ENCODE results near the gene PLIN1.

Gene PLIN1

GRCh38 chr15:89669309-89669865 is 9.8 kb downstream of the PLIN1 start:
- no peak for DNase-seq (ENCODE audit: insufficient read length)
- TF ChIP-seq TAF1 (IDR thresholded peaks at IDR 0.05; ENCODE audit: borderline replicate concordance, low read depth, low read length) (no peak), POLR2A (IDR thresholded peaks at IDR 0.05; ENCODE audit: low read depth, low read length) (no peak), POLR2AphosphoS5 (IDR thresholded peaks at IDR 0.05; ENCODE audit: low read depth, low read length) (no peak)

DNA sequence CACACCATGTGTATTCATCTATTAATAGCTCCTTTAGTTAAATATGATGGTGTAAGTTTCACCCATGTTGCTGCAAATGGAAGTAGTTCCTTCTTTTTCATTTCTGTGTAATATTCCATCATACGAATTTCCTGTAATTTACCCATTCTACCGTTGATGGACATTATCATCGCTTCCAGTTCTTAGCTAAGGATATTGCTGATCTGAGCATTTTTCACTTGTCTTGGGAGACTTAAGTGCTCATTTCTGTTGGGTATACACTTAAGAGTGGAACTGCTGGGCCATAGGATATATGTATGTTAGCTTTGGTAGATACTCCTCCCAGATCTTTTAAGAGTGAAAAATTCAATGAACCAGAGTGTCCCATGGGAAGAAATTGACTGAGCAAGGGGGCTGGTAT is 11.0 kb downstream of the PLIN1 start:
- DNase-seq (ENCODE audit: insufficient read length) = no peak
- no peak for FAIRE-seq
- TF ChIP-seq POLR2A (IDR thresholded peaks at IDR 0.05; ENCODE audit: low read depth, low read length) (no peak), POLR2AphosphoS5 (IDR thresholded peaks at IDR 0.05; ENCODE audit: low read depth, low read length) (no peak), TAF1 (IDR thresholded peaks at IDR 0.05; ENCODE audit: borderline replicate concordance, low read depth, low read length) (no peak)

More at GRCh38 chr15:89669309-89669865, 9.8 kb downstream of the PLIN1 start:
- no peak for FAIRE-seq

DNA sequence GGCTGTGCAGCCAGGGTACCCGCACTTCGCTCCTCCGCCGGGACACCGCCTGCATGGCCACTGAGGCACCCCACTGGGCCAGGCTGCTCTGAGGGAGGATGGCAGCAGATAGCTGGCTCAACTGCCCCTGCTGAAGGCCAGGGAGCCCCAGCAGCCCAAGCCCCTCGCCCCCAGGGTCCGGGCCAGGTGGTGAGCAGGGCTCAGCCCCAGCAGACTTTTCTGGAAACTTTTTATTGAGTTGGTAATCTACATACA is 11.5 kb downstream of the PLIN1 start:
- no peak for FAIRE-seq
- no peak for TF ChIP-seq POLR2A (IDR thresholded peaks at IDR 0.05; ENCODE audit: low read depth, low read length)
- no peak for TF ChIP-seq POLR2AphosphoS5 (IDR thresholded peaks at IDR 0.05; ENCODE audit: low read depth, low read length)
- TF ChIP-seq TAF1 (IDR thresholded peaks at IDR 0.05; ENCODE audit: borderline replicate concordance, low read depth, low read length) = no peak
- no peak for DNase-seq (ENCODE audit: insufficient read length)

- FAIRE-seq (no peak), DNase-seq (ENCODE audit: insufficient read length) (no peak)
- TF ChIP-seq TAF1 (IDR thresholded peaks at IDR 0.05; ENCODE audit: borderline replicate concordance, low read depth, low read length) (no peak), POLR2AphosphoS5 (IDR thresholded peaks at IDR 0.05; ENCODE audit: low read depth, low read length) (no peak), POLR2A (IDR thresholded peaks at IDR 0.05; ENCODE audit: low read depth, low read length) (no peak)
Observed at GRCh38 chr15:89666858-89667705, 12.1 kb downstream of the PLIN1 start.

- FAIRE-seq (no peak), DNase-seq (ENCODE audit: insufficient read length) (no peak)
Observed at GRCh38 chr15:89666184-89666857, 12.8 kb downstream of the PLIN1 start.

DNA sequence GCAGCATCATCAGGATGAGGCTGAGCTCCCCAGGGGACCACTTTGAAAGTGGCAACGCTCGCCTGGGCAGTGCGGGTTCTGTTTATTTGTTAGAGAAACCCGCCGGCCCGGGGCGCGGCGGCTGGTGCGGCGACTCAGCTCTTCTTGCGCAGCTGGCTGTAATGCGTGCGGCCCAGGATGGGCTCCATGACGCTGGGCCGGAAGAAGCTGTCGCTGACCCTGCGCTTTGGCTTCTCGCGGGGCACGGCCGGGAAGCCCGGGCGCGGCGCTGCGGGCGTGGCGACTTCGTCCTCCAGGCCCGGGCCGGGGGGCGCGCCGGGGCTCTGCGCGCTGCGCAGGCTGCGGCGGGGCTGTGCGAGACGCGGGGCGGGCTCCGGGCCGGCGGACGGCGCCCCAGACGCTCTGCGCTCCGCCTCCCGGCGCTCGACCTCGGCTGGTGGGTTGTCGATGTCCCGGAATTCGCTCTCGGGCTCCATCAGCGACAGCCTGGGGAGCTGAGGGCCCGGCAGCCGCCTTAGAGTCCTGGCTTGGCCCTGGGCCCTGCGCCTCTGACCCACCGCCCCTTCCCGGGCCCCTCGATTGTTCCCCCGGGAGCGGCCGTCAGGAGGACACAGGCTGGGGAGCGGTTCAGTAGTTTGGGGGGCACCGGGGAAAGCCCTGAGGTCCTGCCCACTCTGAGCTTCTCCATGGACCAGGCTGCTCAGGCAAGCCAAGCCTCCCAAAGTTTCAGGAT is 13.6 kb downstream of the PLIN1 start:
- TF ChIP-seq TAF1 (IDR thresholded peaks at IDR 0.05; ENCODE audit: borderline replicate concordance, low read depth, low read length) (no peak), POLR2AphosphoS5 (IDR thresholded peaks at IDR 0.05; ENCODE audit: low read depth, low read length) (no peak), POLR2A (IDR thresholded peaks at IDR 0.05; ENCODE audit: low read depth, low read length) (no peak)
- DNase-seq (ENCODE audit: insufficient read length) (no peak), FAIRE-seq (no peak)

More at GRCh38 chr15:89666184-89666857, 12.8 kb downstream of the PLIN1 start:
- TF ChIP-seq TAF1 (IDR thresholded peaks at IDR 0.05; ENCODE audit: borderline replicate concordance, low read depth, low read length) (no peak), POLR2A (IDR thresholded peaks at IDR 0.05; ENCODE audit: low read depth, low read length) (no peak), POLR2AphosphoS5 (IDR thresholded peaks at IDR 0.05; ENCODE audit: low read depth, low read length) (no peak)

DNA sequence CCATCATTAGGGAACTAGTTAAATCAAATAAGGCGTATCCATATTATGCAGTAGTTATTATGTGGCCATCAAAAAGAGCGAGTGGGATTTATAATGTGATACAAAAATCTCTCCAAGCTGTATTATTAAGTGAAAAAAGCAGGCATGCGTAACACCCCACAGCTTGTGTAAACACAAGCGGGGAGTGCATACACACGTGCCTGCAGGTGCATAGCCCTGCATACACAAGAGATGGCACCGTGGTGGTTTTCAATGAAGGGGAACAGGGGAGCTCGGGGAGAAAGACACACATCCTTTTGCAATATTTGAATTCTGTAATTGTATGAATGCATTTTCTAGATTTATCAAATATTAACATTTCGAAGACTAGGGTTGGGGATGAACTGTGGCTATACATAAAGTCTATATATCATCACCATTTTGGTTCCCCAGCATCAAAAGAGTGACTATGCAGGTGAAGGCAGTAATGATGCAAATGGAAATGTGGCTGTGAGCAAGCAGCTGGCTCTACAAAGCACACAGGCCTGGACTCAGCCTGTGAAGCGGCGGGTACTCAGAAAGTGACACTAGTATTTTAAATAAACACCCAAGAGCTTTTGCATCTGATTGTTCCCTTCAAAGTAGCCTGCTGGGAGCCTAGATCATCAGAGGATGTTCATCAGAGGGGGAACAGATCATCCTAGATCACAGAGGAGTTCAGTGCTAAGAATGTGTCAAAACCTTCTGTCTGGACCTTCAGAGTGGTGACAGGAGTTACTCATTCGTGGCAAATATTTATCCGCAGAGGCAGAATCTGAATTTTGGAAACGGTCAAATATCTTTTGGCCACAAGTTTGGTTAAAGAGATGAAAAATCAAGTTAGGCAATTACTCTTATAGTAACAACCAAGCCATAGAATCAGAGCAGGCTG is 14.5 kb downstream of the PLIN1 start:
- FAIRE-seq = no peak
- TF ChIP-seq TAF1 (IDR thresholded peaks at IDR 0.05; ENCODE audit: borderline replicate concordance, low read depth, low read length) = no peak
- TF ChIP-seq POLR2AphosphoS5 (IDR thresholded peaks at IDR 0.05; ENCODE audit: low read depth, low read length) = no peak
- TF ChIP-seq POLR2A (IDR thresholded peaks at IDR 0.05; ENCODE audit: low read depth, low read length) = no peak
- no peak for DNase-seq (ENCODE audit: insufficient read length)

- TF ChIP-seq TAF1 (IDR thresholded peaks at IDR 0.05; ENCODE audit: borderline replicate concordance, low read depth, low read length) (no peak), POLR2AphosphoS5 (IDR thresholded peaks at IDR 0.05; ENCODE audit: low read depth, low read length) (no peak), POLR2A (IDR thresholded peaks at IDR 0.05; ENCODE audit: low read depth, low read length) (no peak)
- no peak for DNase-seq (ENCODE audit: insufficient read length)
- FAIRE-seq = no peak
Observed at GRCh38 chr15:89662893-89663626, 16.1 kb downstream of the PLIN1 start.

DNA sequence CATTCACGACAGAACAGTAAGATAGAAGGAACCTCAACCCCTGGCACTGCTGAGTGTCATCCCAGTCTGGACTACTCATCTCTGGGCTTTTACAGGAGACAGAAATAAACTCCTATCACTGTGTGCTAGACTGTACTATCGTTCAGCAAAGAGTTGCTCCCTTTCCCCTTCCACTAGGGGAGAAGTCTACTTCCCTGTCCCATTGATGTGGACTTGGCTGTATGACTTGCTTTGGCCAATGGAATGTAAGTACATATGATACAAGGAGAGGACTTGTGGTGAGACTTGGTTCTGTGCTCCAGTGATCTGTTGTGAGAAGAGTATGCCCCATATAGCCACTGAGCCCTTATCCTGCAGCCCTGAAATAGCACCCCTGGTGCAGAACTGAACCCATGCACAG is 18.6 kb downstream of the PLIN1 start:
- TF ChIP-seq POLR2A (IDR thresholded peaks at IDR 0.05; ENCODE audit: low read depth, low read length) = no peak
- TF ChIP-seq TAF1 (IDR thresholded peaks at IDR 0.05; ENCODE audit: borderline replicate concordance, low read depth, low read length) = no peak
- no peak for TF ChIP-seq POLR2AphosphoS5 (IDR thresholded peaks at IDR 0.05; ENCODE audit: low read depth, low read length)
- DNase-seq (ENCODE audit: insufficient read length) = no peak
- no peak for FAIRE-seq

DNA sequence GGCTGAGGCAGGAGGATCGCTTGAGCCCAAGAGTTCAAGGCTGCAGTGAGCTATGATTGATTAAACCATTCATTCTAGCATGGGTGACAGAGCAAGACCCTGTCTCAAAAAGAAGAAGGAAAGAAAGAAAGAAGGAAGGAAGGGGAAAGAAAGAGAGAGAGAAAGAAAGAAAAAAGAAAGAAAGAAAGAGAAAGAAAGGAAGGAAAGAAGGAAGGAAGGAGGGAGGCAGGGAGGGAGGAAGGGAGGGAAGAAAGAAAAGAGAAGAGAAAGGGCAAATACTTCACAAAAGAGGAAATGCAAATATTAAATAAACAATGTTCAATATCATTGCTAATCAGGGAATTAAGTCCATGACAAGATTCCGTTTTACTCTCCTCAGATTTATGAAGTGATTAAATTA is 19.9 kb downstream of the PLIN1 start:
- DNase-seq (ENCODE audit: insufficient read length) = no peak
- TF ChIP-seq POLR2AphosphoS5 (IDR thresholded peaks at IDR 0.05; ENCODE audit: low read depth, low read length) (no peak), TAF1 (IDR thresholded peaks at IDR 0.05; ENCODE audit: borderline replicate concordance, low read depth, low read length) (no peak), POLR2A (IDR thresholded peaks at IDR 0.05; ENCODE audit: low read depth, low read length) (no peak)
- FAIRE-seq = no peak
